GM12878 (cell line): ENCODE measurements around the gene XRCC4. TPM values are rescaled to one million over a fixed set of nuclear protein-coding genes. Genes with fewer than 3 reads are reported as not detected.

Source experiments
- ATAC-seq: fragments of 200-7000 bp; cut with Tn5 transposase; 3 replicates; pipeline ENCODE4 v1.9.1; 2020; ENCODE audit warnings: mild to moderate bottlenecking, moderate library complexity
- BruUV-seq: library from RNA; stranded (reverse); fragments of 400-500 nt; replicated peaks from 2 replicates; lab custom pipeline; 2021; lab: Mats Ljungman, UMichigan
- CTCF ChIA-PET: fragments of 300-600 bp; sonication (Branson Sonifier 250); formaldehyde crosslinking; extraction: SDS; loops from one replicate; lab custom pipeline; 2021; ENCODE audit warnings: inconsistent platforms; lab: Yijun Ruan, JAX
- POLR2A ChIA-PET: fragments of 350-600 bp; formaldehyde crosslinking; extraction: SDS; loops from one replicate; lab custom pipeline; 2021; ENCODE audit warnings: inconsistent platforms; lab: Charles Lee
- RAD21 ChIA-PET: fragments of 300-600 bp; sonication (Branson Sonifier 250); formaldehyde crosslinking; loops from one replicate; lab custom pipeline; 2023; ENCODE audit warnings: antibody characterized with exemption; ENCODE audit not compliant: unreplicated experiment; lab: Charles Lee
- SMC1A ChIA-PET: fragments of 300-600 bp; sonication (Branson Sonifier 250); formaldehyde crosslinking; loops from one replicate; lab custom pipeline; 2023; ENCODE audit not compliant: unreplicated experiment, uncharacterized antibody; lab: Charles Lee
- DNase-seq: peaks from one replicate; pipeline ENCODE4 v3.0.0-alpha.2; 2011; ENCODE audit warnings: low read depth, low spot score
- FAIRE-seq: peaks from 3 replicates; lab custom pipeline; 2011; peaks lifted over from hg19 to GRCh38; lab: Jason Lieb, UNC
- H2AFZ ChIP-seq: 2 replicates; pipeline ENCODE4 v1.6.0; 2011; ENCODE audit warnings: low read depth, low read length, control low read depth; ENCODE audit not compliant: control insufficient read depth
- H3K27ac ChIP-seq: 2 replicates; pipeline ENCODE4 v1.5.1; 2011; ENCODE audit warnings: control low read depth; ENCODE audit not compliant: control insufficient read depth, insufficient read depth
- H3K27me3 ChIP-seq, 2 experiments: replicated peaks in 1 of 2; 2 replicates each; pipeline versions ENCODE4 v1.6.0 to v1.6.1; 2011; ENCODE audit warnings: low read length in 1 of 2; ENCODE audit not compliant: control insufficient read depth in 2 of 2, insufficient read depth in 2 of 2
- H3K36me3 ChIP-seq, 2 experiments: 2 replicates each; pipeline ENCODE4 v1.5.1; 2011; ENCODE audit warnings: low read length in 1 of 2; ENCODE audit not compliant: control insufficient read depth in 2 of 2, insufficient read depth in 2 of 2
- H3K4me1 ChIP-seq: 2 replicates; pipeline ENCODE4 v1.6.1; 2011; ENCODE audit warnings: mild to moderate bottlenecking, low read length, moderate library complexity, mixed read lengths; ENCODE audit not compliant: control insufficient read depth, insufficient read depth
- H3K4me2 ChIP-seq: 2 replicates; pipeline ENCODE4 v1.6.0; 2011; ENCODE audit warnings: control low read depth; ENCODE audit not compliant: control insufficient read depth, insufficient read depth
- H3K4me3 ChIP-seq: fragments of 200-600 bp; sonication (generic); 2 replicates; pipeline ENCODE4 v1.5.1; 2016
- H3K79me2 ChIP-seq: 2 replicates; pipeline ENCODE4 v1.6.0; 2011; ENCODE audit warnings: low read length; ENCODE audit not compliant: control insufficient read depth, insufficient read depth
- H3K9ac ChIP-seq: 2 replicates; pipeline ENCODE4 v1.8.0; 2011; ENCODE audit warnings: low read length, control low read depth, mixed read lengths; ENCODE audit not compliant: control insufficient read depth, insufficient read depth
- H3K9me3 ChIP-seq: replicated peaks from 3 replicates; pipeline ENCODE4 v1.5.1; 2011; ENCODE audit warnings: mild to moderate bottlenecking, low read length; ENCODE audit not compliant: control insufficient read depth, insufficient read depth
- H4K20me1 ChIP-seq: 2 replicates; pipeline ENCODE4 v1.6.0; 2011; ENCODE audit not compliant: control insufficient read depth, insufficient read depth
- ATF2 ChIP-seq: IDR thresholded peaks from 2 replicates; pipeline ENCODE4 v1.6.1; 2012; ENCODE audit warnings: low read length, inconsistent platforms
- CBX5 ChIP-seq: sonication (generic); IDR thresholded peaks from 2 replicates; pipeline ENCODE4 v1.6.1; 2016; ENCODE audit warnings: low read depth, moderate library complexity, mild to moderate bottlenecking, inconsistent platforms
- CHD1 ChIP-seq: IDR thresholded peaks from 2 replicates; pipeline ENCODE4 v1.6.1; 2012; ENCODE audit warnings: low read depth, low read length, improper control_type of control experiment
- EZH2 ChIP-seq: IDR thresholded peaks from 2 replicates; pipeline ENCODE4 v1.6.1; 2012; ENCODE audit warnings: low read depth, mild to moderate bottlenecking, control low read depth, inconsistent platforms, low read length, borderline replicate concordance; ENCODE audit not compliant: control insufficient read depth
- HDAC6 ChIP-seq: fragments of 200-600 bp; sonication (generic); IDR thresholded peaks from one replicate; pipeline ENCODE4 v1.8.0; 2017; ENCODE audit warnings: antibody characterized with exemption; ENCODE audit not compliant: unreplicated experiment
- PKNOX1 ChIP-seq: fragments of 450-650 bp; IDR thresholded peaks from 2 replicates; pipeline ENCODE4 v1.6.1; 2016; ENCODE audit warnings: mild to moderate bottlenecking
- POLR2AphosphoS5 ChIP-seq: IDR thresholded peaks from 2 replicates; pipeline ENCODE4 v1.6.1; 2011; ENCODE audit warnings: mild to moderate bottlenecking, low read length, inconsistent platforms
- REST ChIP-seq: IDR thresholded peaks from 2 replicates; pipeline ENCODE4 v1.6.1; 2012; ENCODE audit warnings: mild to moderate bottlenecking, low read depth, low read length
- SIN3A ChIP-seq: IDR thresholded peaks from 2 replicates; pipeline ENCODE4 v1.6.1; 2012; ENCODE audit warnings: low read depth, low read length, improper control_type of control experiment
- SMAD5 ChIP-seq: IDR thresholded peaks from 2 replicates; pipeline ENCODE4 v1.6.1; 2016; ENCODE audit warnings: antibody characterized with exemption, low read depth
- WGBS: methylation state at CpG from one replicate; pipeline ENCODE4 v1.1.6; 2016; ENCODE audit warnings: low lambda C conversion rate; ENCODE audit not compliant: insufficient replicate concordance, insufficient coverage; ENCODE audit errors: missing lambda C conversion rate; 5-methylcytosine and 5-hydroxymethylcytosine counted together
- in situ Hi-C: fragments of 300-500 bp; cut with MboI; formaldehyde crosslinking; loops from 9 replicates; pipeline ENCODE4 v1.14.3; 2018; ENCODE audit warnings: mixed read lengths
- intact Hi-C: fragments of 100-400 bp; cut with micrococcal nuclease; formaldehyde crosslinking; loops from one replicate; pipeline ENCODE4 v1.14.2; 2022; ENCODE audit not compliant: unreplicated experiment
- polyA plus RNA-seq, 11 experiments: library from polyadenylated mRNA; depleted of rRNA in 4 of 11; unstranded in 6 of 11; stranded (reverse) in 5 of 11; fragments of >200 nt; fragmentation: Nextera tagmentation in 4 of 11; fragmentation: Illumina TruSeq in 1 of 11; extraction: Ambion mirVana in 4 of 11; extraction: Trizol in 1 of 11; gene quantifications; 1 replicate in 1 of 11; 2 replicates in 10 of 11; pipeline versions ENCODE4 v1.2.1 to v1.2.3, GENCODE V29; 2011 to 2016; ENCODE audit warnings: inconsistent platforms in 2 of 11, missing spikeins in 2 of 11, low read depth in 1 of 11
- total RNA-seq, 4 experiments: library from RNA; depleted of rRNA in 3 of 4; stranded (reverse); fragments of >200 nt in 3 of 4; fragmentation: Illumina TruSeq in 1 of 4; extraction: Trizol in 1 of 4; gene quantifications; 2 replicates each; pipeline versions ENCODE4 v1.2.1 to v1.2.3, GENCODE V29; 2013 to 2021

The XRCC4 gene
- total and polyA plus RNA-seq, 10 of the 15 experiments (the other 5 are each of a cell fraction or from before 2014, with no cell fraction given): 12.1 to 53.6 (median 25.8) TPM

- Histone ChIP-seq H3K4me3 (no peak overlapping the region), H3K27ac (no peak overlapping the region), H3K36me3 (no peaks in the 10 kb centered on the region), H3K4me1 (no peaks in the 10 kb centered on the region), H4K20me1 (no peaks in the 10 kb centered on the region), H3K9ac (no peak overlapping the region), H3K79me2 (no peaks in the 10 kb centered on the region), H3K27me3 (no peaks in the 10 kb centered on the region), H3K9me3 (no peaks in the 10 kb centered on the region), H2AFZ (no peak overlapping the region), H3K4me2 (no peak overlapping the region)
- ATAC-seq (no peak), DNase-seq (no peak), FAIRE-seq (no peak)
- in situ Hi-C loops (no loop called here), intact Hi-C loops (no loop called here)
- WGBS: 83% methylated on average over 3 of the region's 3 CpGs
- ChIA-PET SMC1A (interaction anchor here (1.3 kb wide), 1 partner anchor 8 kb away, joined by 3 read pairs; no protein-coding TSS in a partner anchor), POLR2A (no interaction called here), CTCF (interaction anchor here (1.1 kb wide), 2 partner anchors 12 to 29 kb away, joined by 3 read pairs; no protein-coding TSS in a partner anchor), RAD21 (no interaction called here)
- no TSS peak for BruUV-seq
- TF ChIP-seq EZH2 (no peak), HDAC6 (no peak), REST (no peak), CHD1 (no peak), PKNOX1 (no peak), CBX5 (no peak), SMAD5 (no peak), ATF2 (no peak), POLR2AphosphoS5 (no peak), SIN3A (no peak)
These were observed 71.0 kb downstream of the XRCC4 start for GRCh38 chr5:83148370-83148769.
